ENCODE results near the gene FBN2. TPM values are rescaled to one million over a fixed set of nuclear protein-coding genes. Genes with fewer than 3 reads are reported as not detected.
A peak's percentile ranks its signal among the peaks of the same experiment; 100 is the strongest.

The FBN2 gene
- total and polyA plus RNA-seq, 12 donors = 2.9 to 28.9 (median 13.5) TPM

GRCh38 chr5:128470663-128471062 lies 67.4 kb downstream of the FBN2 start:
- WGBS, 2 donors = 71 to 74% methylated on average over 1 of the region's 1 CpG
- H3K4me3 ChIP-seq = no peak overlapping the region
- ATAC-seq (no peak), DNase-seq (no peak)
- H3K27ac ChIP-seq = no peak overlapping the region
- H3K9me3 ChIP-seq = no peaks in the 10 kb centered on the region
- no peak for TF ChIP-seq CTCF (IDR thresholded peaks at IDR 0.05)
- peaks cover 0 to 28% (median 3%) of the 10 kb centered on the region in 9 donors for H3K4me1 ChIP-seq
- intact Hi-C loops (cut with DNase I) = loop anchor here in 1 of 10 donors (10.0 kb wide), 1 partner anchor 136 kb away; no protein-coding TSS in a partner anchor
- no peaks in the 10 kb centered on the region for H3K36me3 ChIP-seq
- H3K27me3 ChIP-seq = no peaks in the 10 kb centered on the region

- H3K27me3 ChIP-seq = no peaks in the 10 kb centered on the region
- H3K36me3 ChIP-seq = no peaks in the 10 kb centered on the region
- TF ChIP-seq CTCF (IDR thresholded peaks at IDR 0.05) = no peak
- no peak overlapping the region for H3K27ac ChIP-seq
- H3K4me3 ChIP-seq = no peak overlapping the region
- peaks cover 0 to 28% (median 3%) of the 10 kb centered on the region in 9 donors for H3K4me1 ChIP-seq
- DNase-seq = no peak
- intact Hi-C loops (cut with DNase I) = loop anchor here in 1 of 10 donors (10.0 kb wide), 1 partner anchor 135 kb away; no protein-coding TSS in a partner anchor
- 31 to 40% methylated on average over 2 of the region's 2 CpGs for WGBS, 2 donors
- no peaks in the 10 kb centered on the region for H3K9me3 ChIP-seq
- peak in 1 of 8 donors; percentile 25 for ATAC-seq
Measured at GRCh38 chr5:128469912-128470311, 68.1 kb downstream of the FBN2 start.

- DNase-seq = no peak
- no peak for TF ChIP-seq CTCF (IDR thresholded peaks at IDR 0.05)
- 22% methylated on average over 1 of the region's 1 CpG for WGBS, 2 donors
- Histone ChIP-seq H3K27me3 (no peaks in the 10 kb centered on the region), H3K36me3 (no peaks in the 10 kb centered on the region), H3K4me1 (peaks cover 0 to 22% (median 0%) of the 10 kb centered on the region in 9 donors), H3K9me3 (no peaks in the 10 kb centered on the region), H3K4me3 (no peak overlapping the region), H3K27ac (no peak overlapping the region)
- intact Hi-C loops (cut with DNase I) = no loop called here
- ATAC-seq = no peak
Measured at GRCh38 chr5:128466980-128467379, 71.1 kb downstream of the FBN2 start.

GRCh38 chr5:128466554-128466953 lies 71.5 kb downstream of the FBN2 start:
- no peaks in the 10 kb centered on the region for H3K36me3 ChIP-seq
- no peak for ATAC-seq
- no peak overlapping the region for H3K27ac ChIP-seq
- DNase-seq = no peak
- peaks cover 0 to 26% (median 0%) of the 10 kb centered on the region in 9 donors for H3K4me1 ChIP-seq
- 31 to 34% methylated on average over 5 of the region's 5 CpGs for WGBS, 2 donors
- H3K4me3 ChIP-seq = no peak overlapping the region
- intact Hi-C loops (cut with DNase I) = no loop called here
- TF ChIP-seq CTCF (IDR thresholded peaks at IDR 0.05) = no peak
- no peaks in the 10 kb centered on the region for H3K27me3 ChIP-seq
- no peaks in the 10 kb centered on the region for H3K9me3 ChIP-seq

Data from heart right ventricle (tissue), 16 donors.